ENCODE measurements around the gene MLLT3. TPM values are rescaled to one million over a fixed set of nuclear protein-coding genes. Genes with fewer than 3 reads are reported as not detected.

The MLLT3 gene
- total and polyA plus RNA-seq, 8 donors, result 1.8 to 10.3 (median 4.2) TPM

- H3K27ac ChIP-seq, result no peak overlapping the region
- no peak for DNase-seq
- no peak for ATAC-seq
- no peaks in the 10 kb centered on the region for H3K36me3 ChIP-seq
- intact Hi-C loops (cut with DNase I), result no loop called here
- H3K9me3 ChIP-seq, result no peaks in the 10 kb centered on the region
- no peak for FAIRE-seq
- peaks cover 0 to 4% (median 4%) of the 10 kb centered on the region in 3 donors for H3K4me1 ChIP-seq
- WGBS, 2 donors, result 77 to 81% methylated on average over 5 of the region's 5 CpGs
- TF ChIP-seq CTCF (IDR thresholded peaks at IDR 0.05), result no peak
- H3K27me3 ChIP-seq, result no peaks in the 10 kb centered on the region
- no peak overlapping the region for H3K4me3 ChIP-seq
Measured at GRCh38 chr9:20603524-20604268, 18.6 kb downstream of the MLLT3 start.

- no peak overlapping the region for H3K27ac ChIP-seq
- DNase-seq, result no peak
- ATAC-seq, result no peak
- WGBS, 2 donors, result 88 to 93% methylated on average over 1 of the region's 1 CpG
- no peak overlapping the region for H3K4me3 ChIP-seq
- no peaks in the 10 kb centered on the region for H3K9me3 ChIP-seq
- no peaks in the 10 kb centered on the region for H3K36me3 ChIP-seq
- no peak for FAIRE-seq
- intact Hi-C loops (cut with DNase I), result no loop called here
- no peak for TF ChIP-seq CTCF (IDR thresholded peaks at IDR 0.05)
- no peaks in the 10 kb centered on the region for H3K27me3 ChIP-seq
- H3K4me1 ChIP-seq, result peaks cover 0 to 4% (median 0%) of the 10 kb centered on the region in 3 donors
Measured at GRCh38 chr9:20601292-20601691, 21.0 kb downstream of the MLLT3 start.

GRCh38 chr9:20599195-20599594, 23.1 kb downstream of the MLLT3 start:
- H3K27ac ChIP-seq, result no peak overlapping the region
- peaks cover 0 to 2% (median 0%) of the 10 kb centered on the region in 3 donors for H3K4me1 ChIP-seq
- H3K9me3 ChIP-seq, result no peaks in the 10 kb centered on the region
- no peak overlapping the region for H3K4me3 ChIP-seq
- 98% methylated on average over 3 of the region's 3 CpGs for WGBS, 2 donors
- TF ChIP-seq CTCF (IDR thresholded peaks at IDR 0.05), result no peak
- FAIRE-seq (no peak), DNase-seq (no peak), ATAC-seq (no peak)
- H3K27me3 ChIP-seq, result no peaks in the 10 kb centered on the region
- H3K36me3 ChIP-seq, result no peaks in the 10 kb centered on the region
- intact Hi-C loops (cut with DNase I), result no loop called here

- no peak for ATAC-seq
- Histone ChIP-seq H3K36me3 (no peaks in the 10 kb centered on the region), H3K4me3 (no peak overlapping the region), H3K9me3 (no peaks in the 10 kb centered on the region), H3K27me3 (no peaks in the 10 kb centered on the region), H3K4me1 (no peaks in the 10 kb centered on the region), H3K27ac (no peak overlapping the region)
- FAIRE-seq, result no peak
- no peak for TF ChIP-seq CTCF (IDR thresholded peaks at IDR 0.05)
- intact Hi-C loops (cut with DNase I), result no loop called here
- DNase-seq, result no peak
- WGBS, 2 donors, result 92 to 98% methylated on average over 1 of the region's 1 CpG
Measured at GRCh38 chr9:20598367-20598766, 23.9 kb downstream of the MLLT3 start.

GRCh38 chr9:20597862-20598261, 24.4 kb downstream of the MLLT3 start:
- Histone ChIP-seq H3K27ac (no peak overlapping the region), H3K9me3 (no peaks in the 10 kb centered on the region), H3K36me3 (no peaks in the 10 kb centered on the region), H3K4me1 (no peaks in the 10 kb centered on the region), H3K27me3 (no peaks in the 10 kb centered on the region), H3K4me3 (no peak overlapping the region)
- FAIRE-seq (peak; percentile 37), DNase-seq (no peak), ATAC-seq (no peak)
- TF ChIP-seq CTCF (IDR thresholded peaks at IDR 0.05), result no peak
- intact Hi-C loops (cut with DNase I), result no loop called here

Measured in pancreas (tissue), 10 donors.